Dermis blood vessel endothelial cell (primary cell): ENCODE data around the gene AFAP1L1. TPM values are rescaled to one million over a fixed set of nuclear protein-coding genes. Genes with fewer than 3 reads are reported as not detected.

Experiments
- DNase-seq: peaks from one replicate; pipeline ENCODE4 v3.0.0; 2010
- total RNA-seq: library from RNA; depleted of rRNA; stranded (reverse); fragments of >200 nt; gene quantifications from 2 replicates; pipeline ENCODE4 v1.2.3, GENCODE V29; 2014

AFAP1L1 gene
- total RNA-seq, result 234 and 264 TPM in 2 replicates

- peak; percentile 86 for DNase-seq
These were observed at the start of gene AFAP1L1 for GRCh38 chr5:149271716-149272563. Gene AFAP1L1, plus strand, starts transcription at chr5:149271859. Its CDS starts 110 bp downstream, at chr5:149271969.

GRCh38 chr5:149223081-149223848 lies 48.4 kb upstream of the AFAP1L1 start:
- no peak for DNase-seq

DNA sequence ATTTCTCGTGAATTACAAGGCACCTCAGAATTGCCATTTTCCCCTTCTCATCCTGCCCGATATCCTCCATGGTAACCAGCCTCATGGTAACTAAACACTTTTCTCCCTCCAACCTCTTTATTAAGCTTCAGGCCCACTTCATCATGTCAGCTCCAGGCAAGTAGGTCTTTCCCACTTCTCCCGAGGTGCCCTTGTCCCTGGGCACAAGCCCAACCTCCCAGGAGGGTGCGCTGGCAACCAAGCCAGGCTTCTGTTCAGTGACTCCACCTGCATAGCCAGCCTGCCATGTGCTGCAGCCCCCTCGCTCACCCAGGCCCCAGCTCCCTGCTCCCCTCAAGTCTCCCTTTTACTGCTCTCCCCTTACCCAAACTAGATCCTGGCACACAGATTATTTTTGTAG lies 47.4 kb upstream of the AFAP1L1 start:
- DNase-seq, result no peak

DNA sequence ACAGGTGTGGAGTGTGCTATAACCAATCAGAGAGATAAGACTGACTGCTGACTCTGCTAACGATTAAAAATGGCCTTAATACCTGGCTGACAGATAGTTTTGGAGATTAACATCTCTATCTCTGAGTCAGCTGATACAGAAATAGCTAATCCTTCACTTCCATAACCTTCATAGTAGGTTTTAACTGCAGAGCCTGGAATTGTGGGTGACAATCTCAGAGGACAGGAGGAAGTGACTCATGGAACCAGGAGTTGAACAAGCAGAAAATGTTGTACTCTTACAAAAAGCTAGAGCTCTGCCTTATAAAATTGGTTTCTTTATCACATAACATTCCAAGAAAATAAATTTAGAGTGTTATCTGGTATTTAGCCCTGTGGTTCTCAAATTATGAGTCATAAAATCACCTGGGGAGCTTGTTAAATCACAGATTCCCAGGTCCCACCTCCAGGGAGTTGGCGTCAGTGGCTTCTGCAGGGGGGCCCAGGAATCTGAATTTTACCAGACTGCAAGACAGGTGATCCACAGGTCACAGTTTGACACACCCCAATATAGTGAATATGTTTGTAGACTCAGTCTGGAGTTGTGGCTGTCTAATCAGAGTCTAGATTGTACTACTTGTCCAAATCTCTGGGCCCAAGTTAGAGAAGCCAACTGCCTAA lies 44.4 kb upstream of the AFAP1L1 start:
- DNase-seq, result peak; percentile 76

DNA sequence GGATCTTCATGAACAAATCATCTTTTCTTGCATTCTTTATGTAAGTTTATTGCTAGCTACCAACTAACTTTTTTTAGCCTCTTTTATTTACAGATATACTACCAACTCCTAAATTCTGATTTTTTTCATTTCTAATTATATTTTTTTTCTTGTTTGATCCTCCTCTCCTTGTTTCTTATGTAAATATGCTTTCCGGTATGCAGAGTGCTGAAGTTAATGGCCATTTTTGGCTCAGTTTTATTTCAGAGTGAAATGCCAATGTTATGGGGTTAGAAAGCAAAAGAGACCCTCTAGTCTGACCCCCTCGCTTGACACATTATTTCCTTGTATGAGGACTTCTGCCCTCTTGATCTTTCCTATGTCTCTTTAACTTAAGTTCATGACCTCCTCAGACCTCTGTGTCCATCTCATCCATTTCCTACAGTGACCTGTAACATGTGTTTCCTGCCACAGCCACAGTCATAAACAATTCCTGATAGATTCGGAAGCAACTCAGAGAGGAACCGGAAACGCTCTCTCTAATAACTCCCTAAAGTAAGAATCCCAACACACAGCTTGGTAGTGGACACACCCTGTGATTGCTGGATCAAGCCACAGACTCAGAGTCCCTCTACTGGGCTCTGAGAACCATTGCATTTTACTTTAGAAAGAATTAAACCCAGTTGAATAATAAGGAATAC lies 42.9 kb upstream of the AFAP1L1 start:
- DNase-seq, result peak; percentile 97

GRCh38 chr5:149229298-149229937 lies 42.2 kb upstream of the AFAP1L1 start:
- no peak for DNase-seq

DNA sequence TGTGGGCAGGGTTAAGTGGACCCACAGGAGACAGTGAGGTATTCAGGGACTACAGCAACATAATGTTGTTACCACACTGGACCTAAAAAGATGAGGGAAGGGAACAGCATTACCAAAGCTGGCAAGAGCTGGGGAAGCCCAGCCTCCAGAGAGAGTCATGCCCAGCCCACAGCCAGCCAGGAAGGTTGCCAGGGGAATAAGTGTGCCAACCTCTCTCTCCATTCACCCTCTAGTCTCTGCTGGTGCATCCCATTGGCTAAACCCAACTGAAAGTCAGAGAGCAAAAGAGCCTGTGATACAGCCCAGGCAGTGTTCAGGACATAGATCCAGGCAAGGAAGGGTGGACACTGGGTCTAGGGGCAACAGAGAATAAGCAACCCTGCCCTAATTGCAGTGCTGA lies 35.8 kb upstream of the AFAP1L1 start:
- DNase-seq, result no peak

GRCh38 chr5:149237662-149238061 lies 34.0 kb upstream of the AFAP1L1 start:
- peak; percentile 39 for DNase-seq

DNA sequence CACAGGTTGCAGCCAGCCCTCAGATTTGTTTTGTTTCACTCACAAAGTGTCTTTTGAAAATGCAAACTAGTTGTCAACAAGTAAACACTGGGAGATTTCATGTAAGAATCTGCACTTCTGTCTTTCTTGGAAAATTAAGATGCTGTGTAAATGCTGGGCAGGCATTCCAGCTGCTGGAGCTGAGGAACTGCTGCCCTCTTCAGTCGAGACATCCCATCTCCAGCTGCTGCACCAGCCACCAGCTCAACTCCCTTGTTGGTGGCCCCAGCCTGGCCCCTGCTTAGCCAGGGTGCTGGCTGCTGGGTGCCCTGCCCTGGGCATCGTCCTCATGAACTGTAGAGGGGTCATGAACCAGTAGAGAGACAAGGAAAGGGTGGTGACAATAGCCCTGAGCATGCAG lies 33.1 kb upstream of the AFAP1L1 start:
- peak; percentile 26 for DNase-seq

DNA sequence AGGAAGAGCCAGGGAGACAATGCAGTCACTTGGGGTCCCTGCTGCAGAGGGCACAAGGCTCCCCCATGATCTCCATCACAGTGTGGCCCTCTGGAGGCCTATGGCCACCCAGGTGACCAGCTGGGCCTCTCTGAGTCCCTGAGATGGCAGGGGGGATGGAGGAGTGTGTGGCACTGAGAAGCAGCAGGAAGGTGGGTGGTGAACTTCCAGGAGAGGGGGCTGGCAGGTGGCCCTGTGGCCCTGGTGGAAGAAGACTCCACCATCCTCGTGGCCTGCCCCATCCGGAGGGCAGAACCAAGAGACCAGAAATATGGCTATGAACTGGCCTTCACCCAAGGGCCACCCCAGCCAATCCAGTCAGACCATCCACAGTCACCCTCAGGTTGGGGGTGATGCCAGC lies 31.7 kb upstream of the AFAP1L1 start:
- DNase-seq, result no peak

DNA sequence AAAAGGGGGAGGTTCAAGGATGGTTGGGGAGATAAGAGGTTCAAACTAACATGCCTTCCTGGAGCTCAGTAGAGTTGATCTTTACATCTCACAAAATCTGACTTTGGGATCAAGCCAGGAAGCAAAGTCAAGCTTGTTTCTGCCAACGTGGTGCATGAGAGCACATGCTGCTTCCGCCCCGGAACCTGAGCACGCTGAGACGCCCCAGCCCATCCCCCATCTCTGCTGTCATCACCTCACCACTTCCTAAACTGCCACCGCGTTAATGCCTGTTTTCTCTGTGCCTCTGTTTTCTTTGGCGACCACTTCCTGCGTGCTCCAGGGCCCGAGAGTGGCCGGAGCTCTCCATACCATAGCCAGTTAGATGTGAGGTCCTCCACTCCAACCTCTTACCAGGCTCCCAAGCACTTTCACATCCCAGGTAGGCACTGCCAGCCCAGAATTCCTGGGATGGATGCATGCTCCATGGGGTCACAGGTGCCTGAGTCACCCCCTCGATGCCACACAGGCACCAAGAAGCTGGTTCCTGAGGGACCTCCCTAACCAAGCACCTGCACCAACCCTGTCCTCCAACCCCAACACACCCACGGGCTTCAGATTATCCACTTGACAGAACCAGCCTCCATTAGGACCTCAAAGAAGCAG lies 31.2 kb upstream of the AFAP1L1 start:
- DNase-seq, result peak; percentile 41

GRCh38 chr5:149242339-149242738 lies 29.3 kb upstream of the AFAP1L1 start:
- no peak for DNase-seq

GRCh38 chr5:149246906-149247305 lies 24.8 kb upstream of the AFAP1L1 start:
- DNase-seq, result no peak

GRCh38 chr5:149247726-149248125 lies 23.9 kb upstream of the AFAP1L1 start:
- DNase-seq, result no peak

DNA sequence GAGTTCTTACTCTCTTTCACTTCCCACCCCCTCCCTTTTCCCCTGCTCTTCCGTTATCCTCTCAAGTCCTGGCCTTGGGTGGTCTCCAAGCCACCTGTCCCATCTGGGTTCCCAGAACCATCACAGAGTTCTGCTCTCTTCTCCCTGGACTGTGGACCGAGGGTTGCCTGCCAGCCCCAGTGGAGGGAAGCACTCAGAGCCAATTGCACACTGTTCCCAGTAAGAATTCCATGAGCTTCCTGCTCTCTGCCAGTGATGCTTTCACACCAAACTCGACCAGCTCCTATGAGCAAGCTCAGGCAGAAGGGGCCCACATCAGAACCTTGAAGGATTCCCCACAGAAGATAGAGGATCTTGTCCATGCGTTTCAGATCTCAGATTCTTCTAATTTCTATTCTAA lies 20.1 kb upstream of the AFAP1L1 start:
- no peak for DNase-seq

GRCh38 chr5:149254506-149254905 lies 17.2 kb upstream of the AFAP1L1 start:
- no peak for DNase-seq

DNA sequence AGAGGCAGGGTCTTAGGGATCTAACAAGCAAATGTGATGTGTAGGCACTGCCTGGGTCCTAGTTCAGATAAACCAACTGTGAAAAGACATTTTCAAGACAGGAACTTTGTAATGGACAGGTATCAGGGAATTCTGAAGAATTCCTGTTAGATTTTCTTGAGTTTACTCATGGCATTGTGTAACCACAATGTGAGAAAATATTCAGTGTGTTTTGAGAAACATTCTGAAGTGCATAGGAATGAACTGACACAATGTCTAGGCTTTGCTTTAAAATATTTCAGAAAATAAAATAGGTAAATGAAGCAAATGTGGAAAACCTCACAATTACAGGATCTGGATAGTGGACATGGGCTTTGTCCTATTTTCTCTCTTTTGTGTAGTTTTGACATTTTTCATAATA lies 15.2 kb upstream of the AFAP1L1 start:
- DNase-seq, result no peak

DNA sequence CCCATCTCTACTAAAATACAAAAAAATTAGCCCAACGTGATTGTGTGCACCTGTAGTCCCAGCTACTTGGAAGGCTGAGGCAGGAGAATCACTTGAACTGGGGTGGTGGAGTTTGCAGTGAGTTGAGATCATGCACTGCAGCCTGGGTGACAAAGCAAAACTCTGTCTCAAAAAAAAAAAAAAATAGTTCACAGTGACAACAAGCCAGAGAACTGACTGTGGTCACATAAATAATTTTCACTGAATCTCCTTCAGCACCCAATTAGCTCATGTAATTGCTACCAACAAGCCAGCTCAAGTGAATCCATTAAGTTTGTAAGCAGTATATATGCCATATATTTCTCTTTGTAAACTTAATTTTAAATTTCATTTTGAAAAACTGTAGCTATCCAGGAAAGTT lies 14.5 kb upstream of the AFAP1L1 start:
- DNase-seq, result no peak

DNA sequence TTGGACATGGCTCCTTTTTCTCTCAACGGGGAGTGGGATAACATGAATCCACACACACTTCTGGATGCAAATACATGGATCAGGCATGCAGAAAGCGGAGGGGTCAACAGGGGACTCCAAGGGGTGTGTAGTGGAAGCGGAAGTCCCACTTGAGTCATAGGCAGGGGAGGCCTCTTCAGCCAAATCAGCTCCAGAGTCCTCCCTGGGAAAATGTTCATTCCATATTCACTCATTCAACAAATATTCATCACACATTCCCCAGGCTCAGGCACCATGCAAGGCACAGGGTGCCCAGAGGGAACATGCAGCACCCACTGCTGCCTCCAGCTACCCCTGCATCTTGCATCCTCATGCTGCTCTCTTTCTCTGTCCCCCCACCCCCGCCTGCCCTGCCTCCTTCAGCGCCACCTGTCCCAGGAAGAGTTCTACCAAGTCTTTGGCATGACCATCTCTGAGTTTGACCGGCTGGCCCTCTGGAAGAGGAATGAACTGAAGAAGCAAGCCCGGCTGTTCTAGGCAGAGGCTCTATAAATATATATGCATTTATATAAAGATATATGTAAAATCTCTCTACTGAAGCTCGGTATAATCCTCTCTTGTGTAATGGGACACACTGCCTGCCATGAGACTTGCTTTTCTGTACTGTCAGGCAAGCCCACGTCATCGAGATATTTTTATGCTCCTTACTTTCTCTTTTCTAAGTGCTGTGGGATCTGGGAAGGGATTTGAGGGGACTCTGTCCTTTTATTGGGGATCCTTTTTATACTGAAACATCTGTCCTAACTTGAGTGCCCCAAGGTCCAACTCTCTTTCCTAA lies 13.6 kb upstream of the AFAP1L1 start:
- DNase-seq, result no peak

- no peak for DNase-seq
These were observed 10.9 kb upstream of the AFAP1L1 start for GRCh38 chr5:149260761-149261160.

- no peak for DNase-seq
These were observed 10.4 kb upstream of the AFAP1L1 start for GRCh38 chr5:149261246-149261645.
